ENCODE measurements around the gene RAB44.

- TF ChIP-seq EZH2phosphoT487 (IDR thresholded peaks at IDR 0.05; ENCODE audit: borderline replicate concordance, low read length): no peak
- no peak for TF ChIP-seq CTCF (IDR thresholded peaks at IDR 0.05; ENCODE audit: low read depth, low read length, poor library complexity, severe bottlenecking)
These were observed 8.7 kb downstream of the RAB44 start for GRCh38 chr6:36706339-36706738.
